ENCODE results near the gene PPP6R2.

PPP6R2 gene

GRCh38 chr22:50342651-50343540 lies at the start of gene PPP6R2:
PPP6R2 (plus strand) TSS chr22:50343327; CDS start chr22:50393909, 50,582 bp downstream.
- peak within 1 kb of the TSS; percentile 47 for H3K9ac ChIP-seq (ENCODE audit: low read depth, low read length)
- H3K36me3 ChIP-seq (ENCODE audit: control insufficient read depth, insufficient read depth, low read length), result no peaks in the 10 kb centered on the region
- H3K27me3 ChIP-seq (ENCODE audit: control insufficient read depth, insufficient read depth, low read length), result peaks cover 2% of the 10 kb centered on the region
- H3K4me1 ChIP-seq (ENCODE audit: control insufficient read depth, insufficient read depth, low read length), result no peaks in the 10 kb centered on the region
- peak within 1 kb of the TSS; percentile 86 for H3K4me3 ChIP-seq (ENCODE audit: low read depth, low read length)
- no peaks in the 10 kb centered on the region for H3K9me3 ChIP-seq (ENCODE audit: control insufficient read depth, insufficient read depth, low read length)

- Histone ChIP-seq H3K4me3 (ENCODE audit: low read depth, low read length) (no peak overlapping the region), H3K27me3 (ENCODE audit: control insufficient read depth, insufficient read depth, low read length) (no peaks in the 10 kb centered on the region), H3K36me3 (ENCODE audit: control insufficient read depth, insufficient read depth, low read length) (peaks cover 24% of the 10 kb centered on the region), H3K4me1 (ENCODE audit: control insufficient read depth, insufficient read depth, low read length) (peaks cover 4% of the 10 kb centered on the region), H3K9ac (ENCODE audit: low read depth, low read length) (peak overlapping the region; percentile 60), H3K9me3 (ENCODE audit: control insufficient read depth, insufficient read depth, low read length) (no peaks in the 10 kb centered on the region)
These were observed 49.4 kb upstream of the PPP6R2 start for GRCh38 chr22:50293441-50294318.

- no peak overlapping the region for H3K4me3 ChIP-seq (ENCODE audit: low read depth, low read length)
- peaks cover 18% of the 10 kb centered on the region for H3K36me3 ChIP-seq (ENCODE audit: control insufficient read depth, insufficient read depth, low read length)
- no peaks in the 10 kb centered on the region for H3K9me3 ChIP-seq (ENCODE audit: control insufficient read depth, insufficient read depth, low read length)
- H3K4me1 ChIP-seq (ENCODE audit: control insufficient read depth, insufficient read depth, low read length), result peaks cover 4% of the 10 kb centered on the region
- no peaks in the 10 kb centered on the region for H3K27me3 ChIP-seq (ENCODE audit: control insufficient read depth, insufficient read depth, low read length)
- H3K9ac ChIP-seq (ENCODE audit: low read depth, low read length), result peak overlapping the region; percentile 60
These were observed 48.8 kb upstream of the PPP6R2 start for GRCh38 chr22:50294319-50294656.

GRCh38 chr22:50296658-50297490 lies 46.3 kb upstream of the PPP6R2 start:
- Histone ChIP-seq H3K27me3 (ENCODE audit: control insufficient read depth, insufficient read depth, low read length) (no peaks in the 10 kb centered on the region), H3K9ac (ENCODE audit: low read depth, low read length) (no peak overlapping the region), H3K4me1 (ENCODE audit: control insufficient read depth, insufficient read depth, low read length) (peaks cover 6% of the 10 kb centered on the region), H3K9me3 (ENCODE audit: control insufficient read depth, insufficient read depth, low read length) (no peaks in the 10 kb centered on the region), H3K36me3 (ENCODE audit: control insufficient read depth, insufficient read depth, low read length) (no peaks in the 10 kb centered on the region), H3K4me3 (ENCODE audit: low read depth, low read length) (no peak overlapping the region)

- Histone ChIP-seq H3K4me3 (ENCODE audit: low read depth, low read length) (no peak overlapping the region), H3K27me3 (ENCODE audit: control insufficient read depth, insufficient read depth, low read length) (no peaks in the 10 kb centered on the region), H3K9ac (ENCODE audit: low read depth, low read length) (no peak overlapping the region), H3K36me3 (ENCODE audit: control insufficient read depth, insufficient read depth, low read length) (no peaks in the 10 kb centered on the region), H3K9me3 (ENCODE audit: control insufficient read depth, insufficient read depth, low read length) (no peaks in the 10 kb centered on the region), H3K4me1 (ENCODE audit: control insufficient read depth, insufficient read depth, low read length) (peaks cover 6% of the 10 kb centered on the region)
These were observed 45.4 kb upstream of the PPP6R2 start for GRCh38 chr22:50297510-50298265.

GRCh38 chr22:50298266-50298637 lies 44.9 kb upstream of the PPP6R2 start:
- peaks cover 2% of the 10 kb centered on the region for H3K4me1 ChIP-seq (ENCODE audit: control insufficient read depth, insufficient read depth, low read length)
- H3K4me3 ChIP-seq (ENCODE audit: low read depth, low read length), result no peak overlapping the region
- no peaks in the 10 kb centered on the region for H3K9me3 ChIP-seq (ENCODE audit: control insufficient read depth, insufficient read depth, low read length)
- no peaks in the 10 kb centered on the region for H3K36me3 ChIP-seq (ENCODE audit: control insufficient read depth, insufficient read depth, low read length)
- H3K9ac ChIP-seq (ENCODE audit: low read depth, low read length), result no peak overlapping the region
- H3K27me3 ChIP-seq (ENCODE audit: control insufficient read depth, insufficient read depth, low read length), result no peaks in the 10 kb centered on the region

- H3K4me1 ChIP-seq (ENCODE audit: control insufficient read depth, insufficient read depth, low read length), result peaks cover 2% of the 10 kb centered on the region
- peak overlapping the region; percentile 46 for H3K4me3 ChIP-seq (ENCODE audit: low read depth, low read length)
These were observed 44.0 kb upstream of the PPP6R2 start for GRCh38 chr22:50298937-50299784.

GRCh38 chr22:50299785-50300619 lies 43.1 kb upstream of the PPP6R2 start:
- Histone ChIP-seq H3K36me3 (ENCODE audit: control insufficient read depth, insufficient read depth, low read length) (peaks cover 4% of the 10 kb centered on the region), H3K9me3 (ENCODE audit: control insufficient read depth, insufficient read depth, low read length) (no peaks in the 10 kb centered on the region), H3K4me3 (ENCODE audit: low read depth, low read length) (peak overlapping the region; percentile 46), H3K4me1 (ENCODE audit: control insufficient read depth, insufficient read depth, low read length) (peaks cover 2% of the 10 kb centered on the region), H3K27me3 (ENCODE audit: control insufficient read depth, insufficient read depth, low read length) (no peaks in the 10 kb centered on the region), H3K9ac (ENCODE audit: low read depth, low read length) (peak overlapping the region; percentile 24)

More at GRCh38 chr22:50298937-50299784, 44.0 kb upstream of the PPP6R2 start:
- Histone ChIP-seq H3K9ac (ENCODE audit: low read depth, low read length) (peak overlapping the region; percentile 24), H3K9me3 (ENCODE audit: control insufficient read depth, insufficient read depth, low read length) (no peaks in the 10 kb centered on the region), H3K36me3 (ENCODE audit: control insufficient read depth, insufficient read depth, low read length) (peaks cover 4% of the 10 kb centered on the region), H3K27me3 (ENCODE audit: control insufficient read depth, insufficient read depth, low read length) (no peaks in the 10 kb centered on the region)

- peaks cover 2% of the 10 kb centered on the region for H3K4me1 ChIP-seq (ENCODE audit: control insufficient read depth, insufficient read depth, low read length)
- no peaks in the 10 kb centered on the region for H3K9me3 ChIP-seq (ENCODE audit: control insufficient read depth, insufficient read depth, low read length)
- H3K9ac ChIP-seq (ENCODE audit: low read depth, low read length), result no peak overlapping the region
- no peaks in the 10 kb centered on the region for H3K27me3 ChIP-seq (ENCODE audit: control insufficient read depth, insufficient read depth, low read length)
- H3K36me3 ChIP-seq (ENCODE audit: control insufficient read depth, insufficient read depth, low read length), result peaks cover 4% of the 10 kb centered on the region
- H3K4me3 ChIP-seq (ENCODE audit: low read depth, low read length), result no peak overlapping the region
These were observed 42.4 kb upstream of the PPP6R2 start for GRCh38 chr22:50300620-50301257.

All from iPS-15b (cell line).